GM19372 (cell line): ENCODE data around the gene C9.
"Not testable (repeated sequence)": the region's sequence is repeated elsewhere in the genome, so short reads cannot be mapped to it uniquely, and the experiment has no call there.

Source experiments
- ATAC-seq: cut with Tn5 transposase; IDR thresholded peaks from one replicate; pipeline ENCODE4 v1.9.1; 2021; ENCODE audit warnings: mild to moderate bottlenecking, low read depth, moderate library complexity; ENCODE audit not compliant: unreplicated experiment

The C9 gene

DNA sequence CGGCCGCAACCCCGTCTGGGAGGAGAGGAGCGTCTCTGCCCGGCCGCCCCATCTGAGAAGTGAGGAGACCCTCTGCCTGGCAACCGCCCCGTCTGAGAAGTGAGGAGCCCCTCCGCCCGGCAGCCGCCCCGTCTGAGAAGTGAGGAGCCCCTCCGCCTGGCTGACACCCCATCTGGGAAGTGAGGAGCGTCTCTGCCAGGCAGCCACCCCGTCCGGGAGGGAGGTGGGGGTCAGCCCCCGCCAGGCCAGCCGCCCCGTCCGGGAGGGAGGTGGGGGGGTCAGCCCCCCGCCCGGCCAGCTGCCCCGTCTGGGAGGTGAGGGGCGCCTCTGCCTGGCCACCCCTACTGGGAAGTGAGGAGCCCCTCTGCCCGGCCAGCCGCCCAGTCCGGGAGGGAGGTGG is 30.0 kb downstream of the C9 start:
- not testable (repeated sequence) for ATAC-seq

- ATAC-seq, result no peak
Observed at GRCh38 chr5:39333104-39333503, 31.2 kb downstream of the C9 start.

GRCh38 chr5:39331861-39332381 is 32.4 kb downstream of the C9 start:
- no peak for ATAC-seq

GRCh38 chr5:39328731-39329130 is 35.6 kb downstream of the C9 start:
- no peak for ATAC-seq

GRCh38 chr5:39323542-39323941 is 40.8 kb downstream of the C9 start:
- ATAC-seq, result no peak

GRCh38 chr5:39319395-39319794 is 44.9 kb downstream of the C9 start:
- ATAC-seq, result no peak

DNA sequence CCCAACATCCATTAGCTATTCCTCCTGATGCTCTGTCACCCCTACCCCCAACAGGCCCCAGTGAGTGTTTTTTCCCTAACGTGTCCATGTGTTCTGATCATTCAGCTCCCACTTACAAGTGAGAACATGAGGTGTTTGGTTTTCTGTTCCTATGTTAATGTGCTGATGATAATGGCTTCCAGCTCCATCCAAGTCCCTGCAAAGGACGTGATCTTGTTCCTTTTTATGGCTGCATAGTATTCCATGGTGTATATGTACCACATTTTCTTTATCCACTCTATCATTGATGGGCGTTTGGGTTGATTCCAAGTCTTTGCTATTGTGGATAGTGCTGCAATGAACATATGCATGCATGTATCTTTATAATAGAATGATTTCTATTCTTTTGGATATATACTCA is 47.8 kb downstream of the C9 start:
- not testable (repeated sequence) for ATAC-seq

GRCh38 chr5:39315995-39316394 is 48.3 kb downstream of the C9 start:
- no peak for ATAC-seq

DNA sequence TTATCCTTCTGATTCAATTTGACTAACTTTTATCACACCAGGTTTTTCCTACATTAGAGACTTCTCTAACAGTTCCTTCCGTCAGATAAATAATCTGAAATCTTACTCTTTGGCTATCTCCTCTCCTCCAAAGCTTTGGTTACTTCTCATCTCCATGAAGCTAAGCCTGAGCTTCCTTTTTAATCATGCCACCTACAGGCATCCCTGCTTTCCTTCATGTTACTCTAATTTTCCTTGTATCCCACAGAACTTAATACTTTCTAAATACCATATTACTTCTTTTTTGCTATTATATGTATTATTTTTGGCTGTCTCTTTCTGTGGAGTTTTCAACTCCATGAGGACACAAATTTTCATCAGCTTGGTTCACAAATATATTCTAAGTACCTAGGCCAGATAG is 49.7 kb downstream of the C9 start:
- ATAC-seq, result no peak

DNA sequence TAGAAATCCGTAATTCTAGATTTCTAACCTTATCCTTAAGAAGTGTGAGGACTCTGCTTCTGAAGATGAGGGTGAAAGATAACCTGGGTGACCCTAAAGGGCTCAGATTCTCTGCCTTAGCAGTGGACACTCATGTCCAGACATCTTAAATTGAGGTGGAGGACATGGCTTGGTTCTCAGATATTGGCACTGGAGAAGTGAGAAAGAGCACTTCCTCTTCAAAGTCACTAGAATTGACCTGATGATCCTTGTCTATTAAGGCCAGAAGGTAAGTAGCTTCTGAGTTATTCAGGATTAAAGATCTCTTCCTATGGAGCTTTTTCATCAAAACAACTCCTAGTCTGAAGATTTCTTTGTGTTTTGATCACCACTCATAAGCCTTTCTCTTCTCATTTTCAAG is 54.8 kb downstream of the C9 start:
- ATAC-seq, result no peak

DNA sequence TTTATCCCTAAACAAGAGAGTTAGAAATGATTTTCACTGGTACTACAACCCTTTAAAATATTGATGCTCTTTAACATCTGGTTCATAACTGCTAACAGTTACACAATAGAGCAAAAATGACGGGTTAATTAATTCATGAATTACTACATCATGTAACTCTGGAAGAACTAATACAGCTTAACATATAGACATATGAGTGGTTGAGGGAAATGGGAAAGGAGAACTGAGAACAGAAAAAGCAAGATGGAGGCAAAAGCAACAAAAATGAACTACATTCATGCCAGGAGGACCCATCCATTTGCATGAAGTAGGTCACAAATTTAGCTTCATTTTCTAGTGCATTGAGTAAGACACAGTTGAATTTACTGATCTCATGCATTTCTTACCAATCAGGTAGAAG is 61.8 kb downstream of the C9 start:
- no peak for ATAC-seq

GRCh38 chr5:39301406-39301805 is 62.9 kb downstream of the C9 start:
- ATAC-seq, result no peak

DNA sequence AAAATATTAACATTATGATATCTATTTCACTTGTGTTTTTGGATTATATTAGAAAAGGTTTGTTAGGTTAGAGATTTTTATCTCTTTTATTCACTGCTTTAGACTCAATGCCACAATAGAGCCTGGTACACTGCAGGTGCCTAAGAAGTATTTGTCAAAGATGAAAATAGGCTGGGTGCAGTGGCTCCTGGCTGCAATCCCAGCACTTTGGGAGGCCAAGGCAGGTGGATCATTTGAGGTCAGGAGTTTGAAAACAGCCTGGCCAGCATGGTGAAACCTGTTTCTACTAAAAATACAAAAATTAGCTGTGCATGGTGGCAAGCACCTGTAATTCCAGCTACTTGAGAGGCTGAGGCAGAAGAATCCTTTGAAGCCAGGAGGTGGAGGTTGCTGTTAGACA is 64.3 kb downstream of the C9 start:
- ATAC-seq, result no peak

GRCh38 chr5:39294736-39295135 is 69.6 kb downstream of the C9 start:
- ATAC-seq, result no peak

- ATAC-seq, result no peak
Observed at GRCh38 chr5:39284552-39284951, 79.7 kb downstream of the C9 start.

- peak; percentile 86 for ATAC-seq
Observed at GRCh38 chr5:39283231-39283818, 81.0 kb downstream of the C9 start.

- ATAC-seq, result no peak
Observed at GRCh38 chr5:39282561-39282960, 81.7 kb downstream of the C9 start.

GRCh38 chr5:39275865-39276264 is 88.4 kb downstream of the C9 start:
- ATAC-seq, result not testable (repeated sequence)

DNA sequence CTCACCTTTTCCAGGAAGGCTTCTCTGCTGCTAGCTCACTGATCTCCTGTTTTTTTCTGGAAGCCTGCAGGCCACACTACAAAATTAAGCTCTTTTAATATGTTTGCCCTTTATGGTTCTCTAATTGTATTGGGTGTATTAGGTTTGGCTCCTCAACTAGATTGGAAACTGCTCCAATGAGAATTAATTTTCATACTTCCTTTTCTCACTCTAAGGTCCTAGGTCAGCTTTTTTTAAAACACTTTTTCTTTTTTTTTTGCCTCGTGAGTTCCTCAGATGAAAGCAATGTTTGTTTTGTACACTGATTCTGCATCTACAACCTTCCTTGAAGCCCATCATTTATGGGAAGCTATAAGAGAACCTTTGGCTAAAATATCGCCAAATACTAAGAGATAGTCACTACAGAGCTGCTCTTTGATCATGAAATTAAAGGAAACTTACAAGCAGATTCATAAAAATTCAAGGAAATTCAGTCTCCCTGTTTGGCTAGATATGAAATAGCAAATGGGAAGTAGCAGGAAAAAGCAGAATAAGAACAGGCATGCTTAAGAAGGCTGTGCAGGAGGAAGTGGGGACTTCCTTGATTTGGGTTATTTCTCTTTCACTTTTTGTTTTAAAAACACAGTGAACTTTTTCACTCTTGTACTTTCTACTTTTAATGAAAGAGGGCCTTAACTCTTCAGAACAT is 89.8 kb downstream of the C9 start:
- ATAC-seq, result peak; percentile 96

DNA sequence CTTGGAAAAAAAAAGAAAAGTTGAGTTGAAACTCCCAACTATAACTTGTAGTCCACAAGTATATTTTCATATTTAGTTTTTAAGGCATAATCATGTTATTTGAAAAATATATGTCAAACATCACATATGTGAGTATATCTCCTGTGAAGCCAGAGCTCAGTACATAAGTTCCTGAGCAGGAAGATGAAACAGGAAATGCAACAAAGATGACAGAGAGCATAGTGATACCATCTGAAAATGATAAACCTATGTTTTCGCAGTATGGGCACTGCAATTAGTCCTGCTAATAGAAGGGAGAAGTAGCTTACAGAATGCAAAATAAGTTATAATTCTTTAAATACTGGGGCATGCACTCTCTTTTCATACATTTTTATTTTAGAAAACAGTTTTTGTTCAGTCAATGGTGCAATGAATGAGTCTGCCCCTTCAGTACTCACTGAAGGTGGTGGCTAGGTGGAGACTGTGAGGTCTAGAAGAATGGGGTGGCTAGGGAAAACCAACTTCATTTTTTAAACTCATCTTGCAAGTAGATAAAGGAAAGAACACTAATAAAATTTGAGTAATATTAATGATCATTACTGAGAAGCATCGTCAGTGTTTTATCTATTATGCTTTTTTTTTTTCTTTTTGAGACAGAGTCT is 90.9 kb downstream of the C9 start:
- ATAC-seq, result no peak

DNA sequence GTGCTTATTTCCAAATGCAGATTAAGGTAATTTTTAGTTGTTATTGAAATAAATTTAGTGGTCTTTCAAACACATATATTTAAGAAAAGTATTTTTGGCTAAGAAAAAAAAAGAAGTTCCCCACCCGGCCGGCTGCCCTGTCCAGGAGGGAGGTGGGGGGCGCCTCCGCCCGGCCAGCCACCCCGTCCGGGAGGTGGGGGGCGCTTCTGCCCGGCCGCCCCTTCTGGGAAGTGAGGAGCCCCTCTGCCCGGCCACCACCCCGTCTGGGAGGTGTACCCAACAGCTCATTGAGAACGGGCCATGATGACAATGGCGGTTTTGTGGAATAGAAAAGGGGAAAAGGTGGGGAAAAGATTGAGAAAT is 91.4 kb downstream of the C9 start:
- ATAC-seq, result not testable (repeated sequence)
